ENCODE data around the gene DDHD1.
"Not testable (repeated sequence)": the region's sequence is repeated elsewhere in the genome, so short reads cannot be mapped to it uniquely, and the experiment has no call there.

The DDHD1 gene

DNA sequence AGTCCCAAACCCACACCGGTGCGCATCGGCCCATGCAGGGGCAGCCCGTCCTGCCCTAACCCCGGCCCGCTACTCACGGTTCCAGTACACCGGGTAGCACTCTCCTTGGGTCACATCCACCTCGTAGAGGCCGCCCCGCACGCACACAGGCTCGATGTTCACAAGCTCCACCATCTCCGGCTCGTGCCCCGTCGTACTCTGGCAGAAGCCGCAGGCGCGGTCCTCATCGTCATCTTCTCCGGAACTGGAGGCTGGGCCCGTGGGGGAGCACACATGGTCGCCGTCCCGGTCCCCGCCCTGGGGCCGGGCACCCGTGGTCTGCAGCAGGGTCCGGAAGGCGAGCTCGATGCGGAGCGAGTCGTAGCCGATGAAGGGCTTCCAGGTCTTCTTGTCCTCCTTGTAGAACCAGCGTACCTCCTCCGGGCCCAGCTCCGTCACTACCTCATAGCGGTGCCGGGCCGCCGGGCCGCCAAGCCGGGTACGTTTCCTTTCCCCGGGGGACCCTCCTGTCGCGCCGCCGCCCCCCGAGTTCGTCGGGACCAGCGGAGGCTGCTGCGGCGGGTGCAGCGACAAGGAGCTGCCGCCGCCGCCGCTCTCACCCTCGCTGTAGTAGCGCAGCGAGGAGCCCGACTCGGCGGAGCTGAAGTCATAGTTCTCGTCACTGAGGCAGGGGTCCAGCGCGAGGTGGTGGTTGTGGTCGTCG is 788 bp downstream of the DDHD1 start:
- H3K4me3 ChIP-seq (ENCODE audit: low read depth, low read length), result peak overlapping the region; percentile 89

DNA sequence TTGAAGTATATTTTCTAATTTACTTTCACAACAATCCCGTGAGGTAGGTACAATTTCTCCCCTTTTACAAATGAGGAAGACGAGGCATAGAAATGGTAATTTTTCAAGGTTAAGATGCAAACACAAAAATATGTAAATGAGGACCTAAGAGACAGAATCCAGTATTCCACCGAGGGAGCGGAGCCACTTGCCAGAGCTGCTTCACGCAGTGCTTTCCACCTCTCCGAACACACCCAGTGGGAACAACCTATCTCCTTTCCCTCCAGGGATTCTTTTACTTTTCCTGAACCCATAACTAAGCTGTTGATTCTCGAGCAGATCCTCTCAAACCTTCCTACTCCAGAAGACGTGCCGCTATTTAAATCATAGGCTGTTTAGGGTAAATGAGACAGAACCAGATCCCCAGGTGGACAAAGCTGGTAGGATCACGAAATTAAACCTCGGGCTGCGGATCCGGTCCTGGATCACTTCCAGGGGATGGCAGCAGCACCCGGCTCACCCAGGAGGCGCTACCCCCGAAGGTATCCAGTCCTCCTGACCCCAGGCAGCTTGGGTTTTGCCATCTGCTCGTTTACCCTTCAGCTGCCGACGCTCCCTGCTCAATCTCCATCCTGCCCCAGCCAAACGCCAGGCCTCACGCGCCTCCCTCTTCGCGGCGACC is 1.5 kb downstream of the DDHD1 start:
- H3K4me3 ChIP-seq (ENCODE audit: low read depth, low read length), result peak overlapping the region; percentile 89

DNA sequence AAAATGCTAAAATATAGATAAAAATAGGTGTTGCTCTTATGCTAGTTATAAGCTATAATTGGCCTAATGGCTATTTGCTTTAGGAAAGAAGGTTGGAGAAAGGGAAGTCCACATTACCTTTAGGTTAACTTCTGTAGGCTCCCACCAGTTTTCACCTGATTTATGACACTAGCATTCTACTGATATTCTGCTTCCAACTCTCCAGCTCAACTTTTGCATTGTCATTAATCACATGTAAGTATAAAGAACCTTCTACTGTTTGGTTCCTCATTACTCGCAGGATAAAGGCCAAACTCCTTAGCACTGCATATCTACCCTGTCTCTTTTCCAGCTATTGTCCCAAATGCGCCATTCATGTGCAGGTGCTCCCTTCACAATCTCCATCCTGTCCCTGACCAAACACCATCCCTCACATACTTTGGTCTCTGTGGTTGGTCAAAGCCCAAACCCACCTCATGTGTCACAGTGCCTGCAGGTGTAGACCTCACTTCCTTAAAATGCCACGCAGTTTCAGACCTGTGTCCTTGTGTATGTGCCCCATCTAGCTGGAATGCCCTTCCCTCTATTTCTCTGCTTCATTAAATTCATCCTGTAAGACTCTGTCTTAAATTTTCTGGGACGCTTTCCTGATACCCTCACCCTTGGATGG is 3.3 kb downstream of the DDHD1 start:
- no peak overlapping the region for H3K4me3 ChIP-seq (ENCODE audit: low read depth, low read length)

DNA sequence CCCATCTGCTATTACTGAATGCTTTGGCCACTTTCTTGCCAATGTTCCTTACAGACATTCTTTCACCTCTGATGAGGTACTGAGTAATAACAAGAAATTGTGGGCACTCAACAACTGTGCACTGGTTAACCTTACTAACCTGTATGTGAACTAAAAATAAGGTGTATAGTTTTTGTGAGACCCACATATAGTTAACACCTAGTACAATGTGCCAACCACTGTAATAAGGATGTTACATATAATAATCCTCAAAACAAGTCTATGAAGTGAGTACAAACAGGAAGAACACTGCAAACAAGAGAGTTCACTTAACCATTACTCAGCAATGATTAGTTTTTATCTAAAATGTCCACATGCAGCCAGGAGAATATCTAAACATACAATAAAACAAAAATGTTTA is 4.5 kb downstream of the DDHD1 start:
- H3K4me3 ChIP-seq (ENCODE audit: low read depth, low read length), result no peak overlapping the region

DNA sequence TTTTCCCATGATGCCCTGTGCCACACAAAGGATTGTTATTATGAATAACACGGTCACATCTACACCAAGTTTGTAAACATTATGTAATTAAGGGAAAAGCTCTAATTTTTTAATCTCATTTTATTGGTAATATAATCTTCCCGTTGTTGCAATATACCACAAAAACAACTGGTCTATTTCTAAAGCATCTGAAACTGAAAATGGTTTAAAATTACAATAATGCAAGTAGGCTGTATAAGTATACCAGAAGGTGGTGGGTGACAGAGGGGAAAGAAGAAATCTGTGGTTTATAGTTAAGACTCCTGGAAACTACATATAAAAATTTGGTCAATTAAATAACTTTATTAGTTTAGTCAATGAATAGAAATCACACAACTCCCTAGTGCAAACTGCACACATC is 5.2 kb downstream of the DDHD1 start:
- H3K4me3 ChIP-seq (ENCODE audit: low read depth, low read length), result no peak overlapping the region

DNA sequence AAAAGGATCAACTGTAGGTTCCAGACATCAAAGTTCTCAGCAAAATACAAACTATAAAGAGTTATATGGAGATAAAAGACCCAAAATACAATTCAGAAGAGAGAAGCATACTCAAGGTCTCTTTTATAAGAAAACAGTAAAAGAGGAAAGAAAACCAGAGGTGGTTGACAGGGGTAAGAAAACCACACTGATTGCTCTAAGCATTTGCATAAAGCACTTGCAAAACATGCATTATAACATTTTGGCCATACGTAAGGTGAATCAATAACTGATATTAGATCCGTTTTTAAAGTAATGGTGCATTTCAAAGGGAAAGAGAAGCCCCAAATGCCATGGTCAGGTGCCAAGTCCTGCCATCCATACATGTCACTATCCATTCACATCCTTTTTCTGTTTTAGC is 5.9 kb downstream of the DDHD1 start:
- no peak overlapping the region for H3K4me3 ChIP-seq (ENCODE audit: low read depth, low read length)

DNA sequence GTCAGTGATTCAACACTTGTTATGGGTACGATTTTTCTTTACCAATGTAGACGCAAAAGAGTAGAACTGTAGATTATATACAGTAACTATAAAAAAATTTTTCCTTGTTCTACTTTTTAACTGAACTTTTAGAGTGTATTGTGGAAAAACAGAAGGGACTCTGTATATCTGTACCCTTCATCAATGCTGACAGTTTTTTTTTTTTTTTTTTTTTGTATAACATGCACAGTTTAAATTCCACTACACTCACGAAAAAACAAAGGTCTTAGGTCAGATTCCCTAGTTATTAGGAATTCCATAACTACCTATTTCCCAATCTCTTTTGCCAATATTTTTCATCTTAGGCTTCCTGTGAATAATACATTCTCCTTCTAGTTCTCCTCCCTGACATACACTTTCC is 6.4 kb downstream of the DDHD1 start:
- H3K4me3 ChIP-seq (ENCODE audit: low read depth, low read length), result no peak overlapping the region

DNA sequence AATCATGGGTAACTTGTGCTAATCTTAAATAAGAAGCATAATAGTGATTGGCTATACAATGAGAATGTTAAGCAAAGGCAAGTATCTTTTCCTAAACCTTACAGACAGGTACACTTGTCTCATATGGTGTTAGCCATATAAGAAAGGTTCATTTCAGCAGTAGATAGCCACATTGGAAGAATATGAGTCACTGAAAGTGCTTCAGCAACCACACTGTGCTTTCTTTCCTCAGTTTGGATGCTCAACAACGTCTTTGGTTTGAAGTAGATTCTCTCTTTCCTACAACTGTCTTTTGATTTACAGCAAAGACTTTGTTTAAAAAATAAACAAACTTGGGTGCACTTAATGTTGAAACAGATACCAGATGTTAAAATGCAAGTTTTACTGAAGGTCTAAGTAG is 8.9 kb downstream of the DDHD1 start:
- no peak overlapping the region for H3K4me3 ChIP-seq (ENCODE audit: low read depth, low read length)

DNA sequence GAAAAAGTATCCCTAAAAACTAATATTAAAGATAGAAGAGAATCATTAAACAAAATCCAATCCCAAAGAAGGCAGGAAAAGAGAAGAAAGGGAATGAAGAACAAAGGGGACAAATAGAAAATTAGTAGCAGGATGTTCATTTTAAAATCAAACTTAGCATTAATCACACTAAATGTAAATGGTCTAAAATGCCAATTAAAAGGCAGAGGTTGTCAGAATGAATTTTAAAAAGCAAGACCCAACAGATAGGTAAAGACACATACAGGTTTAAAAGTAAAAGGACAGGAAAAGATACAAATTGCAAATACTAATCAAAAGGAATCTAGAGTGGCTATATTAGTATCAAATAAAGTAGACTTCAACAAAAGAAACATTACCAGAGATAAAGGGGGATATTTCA is 12.5 kb downstream of the DDHD1 start:
- H3K4me3 ChIP-seq (ENCODE audit: low read depth, low read length), result no peak overlapping the region

DNA sequence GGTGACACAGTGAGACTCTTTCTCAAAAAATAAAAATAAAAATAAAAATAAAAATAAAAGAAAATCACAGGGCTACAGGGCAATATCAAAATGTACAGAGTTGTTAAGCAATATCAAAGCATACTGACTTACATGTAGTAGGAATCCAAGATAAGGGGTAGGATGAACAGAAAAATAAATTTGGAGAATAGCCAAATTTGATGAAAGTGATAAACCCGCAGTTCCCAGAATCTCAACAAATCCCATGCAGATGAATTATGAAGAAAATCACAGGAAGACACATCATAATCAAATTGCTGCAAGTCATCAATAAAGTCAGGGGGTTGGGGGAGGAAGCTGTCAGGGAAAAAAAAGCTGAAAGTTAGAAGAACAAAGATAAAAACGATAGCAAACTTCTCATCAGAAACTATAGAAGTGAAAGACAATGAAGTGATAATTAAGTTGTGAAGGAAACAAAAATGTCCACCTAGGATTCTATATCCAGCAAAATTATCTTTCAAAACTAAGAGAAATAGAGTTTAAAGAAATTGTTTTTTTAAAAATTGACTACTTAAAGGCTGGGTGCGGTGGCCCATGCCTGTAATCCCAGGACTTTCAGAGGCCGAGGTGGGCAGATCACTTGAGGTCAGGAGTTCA is 15.4 kb downstream of the DDHD1 start:
- no peak overlapping the region for H3K4me3 ChIP-seq (ENCODE audit: low read depth, low read length)

DNA sequence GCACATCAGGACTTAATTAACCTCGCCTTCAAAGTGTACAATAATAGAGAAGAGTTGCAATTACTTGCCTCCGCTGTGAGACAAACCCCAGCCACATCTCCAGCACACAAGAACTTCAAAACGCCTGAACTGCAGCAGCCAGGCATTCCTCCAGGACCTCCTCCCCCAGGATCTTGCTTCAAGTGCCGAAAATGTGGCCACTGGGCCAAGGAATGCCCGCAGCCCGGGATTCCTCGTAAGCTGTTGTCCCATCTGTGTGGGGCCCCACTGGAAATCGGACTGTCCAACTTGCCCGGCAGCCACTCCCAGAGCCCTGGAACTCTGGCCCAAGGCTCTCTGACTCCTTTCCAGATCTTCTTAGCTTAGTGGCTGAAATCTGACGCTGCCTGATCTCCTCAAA is 22.6 kb downstream of the DDHD1 start:
- not testable (repeated sequence) for H3K4me3 ChIP-seq (ENCODE audit: low read depth, low read length)

DNA sequence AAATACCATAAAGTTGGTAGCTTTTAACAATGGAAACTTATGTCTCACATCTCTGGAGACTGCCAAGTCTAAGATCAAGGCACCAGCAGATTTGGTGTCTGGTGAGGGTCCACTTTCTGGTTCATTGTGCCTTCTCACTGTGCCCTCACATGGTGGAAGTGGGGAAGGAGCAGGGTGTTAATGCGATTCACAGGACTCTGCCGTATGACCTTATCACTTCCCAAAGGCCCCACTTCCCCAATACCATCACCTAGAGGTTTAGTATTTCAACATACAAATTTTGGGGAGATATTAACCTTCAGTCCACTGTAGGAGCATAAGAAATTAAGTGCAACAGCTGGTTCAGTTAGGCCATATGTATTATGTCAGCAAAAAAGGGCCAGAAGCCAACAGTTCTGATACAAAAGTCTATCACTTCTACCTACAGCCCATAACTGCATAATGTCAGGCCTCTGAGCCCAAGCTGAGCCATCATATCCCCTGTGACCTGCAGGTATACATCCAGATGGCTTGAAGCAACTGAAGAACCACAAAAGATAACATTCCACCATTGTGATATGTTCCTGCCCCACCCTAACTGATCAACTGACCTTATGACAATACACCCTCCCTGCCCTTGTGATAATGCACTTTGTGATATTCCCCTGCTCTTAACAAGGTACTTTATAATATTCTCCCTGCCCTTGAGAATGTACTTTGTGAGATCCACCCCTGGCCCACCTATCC is 24.7 kb downstream of the DDHD1 start:
- no peak overlapping the region for H3K4me3 ChIP-seq (ENCODE audit: low read depth, low read length)

DNA sequence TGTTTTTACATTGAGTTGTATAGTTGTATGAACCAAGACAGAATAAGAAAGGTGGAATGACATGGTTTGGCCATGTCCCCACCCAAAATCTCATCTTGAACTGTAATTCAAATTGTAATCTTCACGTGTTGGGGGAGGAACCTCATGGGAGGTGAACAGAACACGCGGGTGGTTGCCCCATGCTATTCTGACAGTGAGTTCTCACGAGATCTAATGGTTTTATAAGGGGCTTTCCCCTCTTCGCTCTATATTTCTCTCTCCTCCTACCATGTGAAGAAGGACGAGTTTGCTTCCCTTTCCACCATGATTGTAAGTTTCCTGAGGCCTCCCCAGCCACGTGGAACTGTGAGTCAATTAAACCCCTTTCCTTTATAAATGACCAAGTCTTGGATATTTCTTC is 25.3 kb downstream of the DDHD1 start:
- H3K4me3 ChIP-seq (ENCODE audit: low read depth, low read length), result no peak overlapping the region

DNA sequence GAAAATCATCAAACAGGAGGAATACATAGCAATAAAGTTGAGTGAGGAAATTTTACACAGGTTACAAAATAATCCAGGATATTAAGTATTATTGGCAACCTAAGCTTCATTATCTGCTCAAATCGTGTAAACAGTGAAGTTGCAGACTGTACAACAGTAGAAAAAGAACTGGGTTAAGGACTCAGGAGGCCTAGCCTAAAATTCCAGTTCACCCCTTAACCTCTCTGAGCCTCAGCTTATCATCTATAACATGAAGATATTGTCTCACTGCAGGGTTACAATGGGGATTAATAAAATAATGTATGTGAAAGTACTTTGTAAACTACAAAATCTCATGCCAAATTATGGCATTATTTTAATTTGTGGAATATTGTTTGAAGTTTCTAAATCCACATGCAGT is 26.0 kb downstream of the DDHD1 start:
- H3K4me3 ChIP-seq (ENCODE audit: low read depth, low read length), result no peak overlapping the region

DNA sequence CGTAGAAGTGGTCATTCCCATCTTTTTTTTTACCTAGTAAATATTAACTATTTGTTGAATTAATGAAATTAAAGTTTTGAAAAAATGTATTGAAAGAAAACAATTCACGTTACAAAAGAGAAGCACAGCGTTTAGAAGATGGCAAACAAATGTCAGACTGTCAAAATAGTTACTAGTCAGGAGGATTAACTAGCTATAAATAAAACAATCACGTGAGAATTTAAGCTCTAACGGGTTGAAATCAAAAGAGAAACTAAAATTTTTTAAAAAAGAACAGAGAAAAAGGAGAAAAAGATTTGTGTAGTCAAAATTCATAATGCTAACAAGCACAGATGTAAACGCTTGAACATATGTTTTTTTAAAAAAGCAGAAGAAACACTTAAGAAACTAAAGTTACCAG is 26.4 kb downstream of the DDHD1 start:
- no peak overlapping the region for H3K4me3 ChIP-seq (ENCODE audit: low read depth, low read length)

DNA sequence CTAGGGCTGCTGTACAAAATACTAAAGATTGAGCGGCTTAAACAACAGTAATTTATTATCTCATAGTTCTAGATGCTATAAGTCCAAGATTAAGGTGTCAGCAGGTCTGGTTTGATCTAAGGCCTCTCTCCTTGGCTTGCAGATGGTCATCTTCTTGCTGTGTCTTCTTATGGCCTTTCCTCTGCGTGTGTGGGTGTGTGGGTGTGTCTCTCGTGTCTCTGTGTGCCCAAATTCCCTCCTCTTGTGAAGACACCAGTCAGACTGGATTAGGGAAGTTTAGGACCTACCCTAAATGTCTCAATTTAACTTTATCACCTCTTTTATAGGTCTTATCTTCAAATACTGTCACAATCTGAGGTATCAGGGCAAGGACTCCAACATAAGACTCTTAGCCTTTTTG is 28.3 kb downstream of the DDHD1 start:
- no peak overlapping the region for H3K4me3 ChIP-seq (ENCODE audit: low read depth, low read length)

DNA sequence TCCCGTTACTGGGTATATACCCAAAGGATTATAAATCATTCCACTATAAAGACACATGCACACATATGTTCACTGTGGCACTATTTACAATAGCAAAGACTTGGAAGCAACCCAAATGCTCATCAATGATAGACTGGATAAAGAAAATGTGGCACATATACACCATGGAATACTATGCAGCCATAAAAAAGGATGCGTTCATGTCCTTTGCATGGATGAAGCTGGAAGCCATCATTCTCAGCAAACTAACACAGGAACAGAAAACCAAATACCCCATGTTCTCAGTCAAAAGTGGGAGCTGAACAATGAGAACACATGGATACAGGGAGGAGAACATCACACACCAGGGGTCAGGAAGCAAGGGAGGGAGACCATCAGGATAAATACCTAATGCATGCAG is 31.7 kb downstream of the DDHD1 start:
- H3K4me3 ChIP-seq (ENCODE audit: low read depth, low read length), result not testable (repeated sequence)

DNA sequence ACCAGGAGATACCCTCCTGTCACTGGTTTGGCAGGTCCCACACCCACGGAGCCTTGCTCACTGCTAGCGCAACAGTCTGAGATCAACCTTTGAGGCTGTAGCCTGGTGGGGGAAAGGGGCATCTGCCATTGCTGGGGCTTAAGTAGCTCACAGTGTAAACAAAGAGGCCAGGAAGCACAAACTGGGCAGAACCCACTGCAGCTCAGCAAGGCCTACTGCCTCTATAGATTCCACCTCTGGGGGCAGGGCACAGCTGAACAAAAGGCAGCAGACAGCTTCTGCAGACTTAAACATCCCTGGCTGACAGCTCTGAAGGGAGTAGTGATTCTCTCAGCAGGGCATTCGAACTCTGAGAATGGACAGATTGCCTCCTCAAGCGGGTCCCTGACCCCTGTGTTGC is 35.6 kb downstream of the DDHD1 start:
- H3K4me3 ChIP-seq (ENCODE audit: low read depth, low read length), result not testable (repeated sequence)

DNA sequence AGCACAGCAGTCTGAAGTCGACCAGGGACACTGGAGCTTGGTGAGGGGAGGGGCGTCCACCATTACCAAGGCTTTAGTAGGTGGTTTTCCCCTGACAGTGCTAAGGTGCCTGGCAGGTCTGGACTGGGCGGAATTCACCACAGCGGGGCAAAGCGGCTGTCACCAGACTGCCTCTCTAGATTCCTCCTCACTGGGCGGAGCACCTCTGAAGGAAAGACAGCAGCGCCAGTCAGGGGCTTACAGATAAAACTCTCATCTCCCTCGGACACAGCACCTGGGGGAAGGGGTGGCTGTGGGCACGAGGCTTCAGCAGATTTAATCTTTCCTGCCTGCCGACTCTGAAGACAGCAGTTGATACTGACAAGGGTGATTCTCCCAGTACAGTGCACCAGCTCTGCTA is 39.1 kb downstream of the DDHD1 start:
- H3K4me3 ChIP-seq (ENCODE audit: low read depth, low read length), result no peak overlapping the region

DNA sequence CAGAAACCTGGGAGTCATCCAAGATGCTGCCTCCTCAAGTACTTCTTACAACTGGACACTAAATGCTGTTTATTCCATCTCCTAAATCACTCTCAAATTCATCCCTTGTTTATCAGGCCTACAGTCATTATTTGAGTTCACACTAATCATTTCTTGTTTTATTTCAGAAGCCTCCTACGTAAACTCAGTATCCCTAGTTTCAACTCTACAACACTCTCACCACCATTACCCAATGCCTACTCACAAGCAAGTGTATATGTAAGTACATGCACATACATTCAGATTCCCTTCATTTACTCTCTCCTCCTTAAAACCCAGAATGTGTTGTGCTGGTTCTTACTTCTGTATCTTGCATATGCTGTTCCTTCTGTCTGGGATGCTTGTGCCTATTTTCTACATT is 43.0 kb downstream of the DDHD1 start:
- H3K4me3 ChIP-seq (ENCODE audit: low read depth, low read length), result no peak overlapping the region
